ENCODE data around the gene FITM1. TPM values are rescaled to one million over a fixed set of nuclear protein-coding genes. Genes with fewer than 3 reads are reported as not detected.

The FITM1 gene
- polyA plus RNA-seq, 2 of the 4 experiments (the other 2 are of a cell fraction), result 0.06 TPM; not detected in 1

- 89% methylated on average over 20 of the region's 20 CpGs for WGBS (ENCODE audit: missing lambda C conversion rate)
- Histone ChIP-seq H3K4me1 (no peaks in the 10 kb centered on the region), H3K4me3 (no peak overlapping the region), H3K27ac (no peak overlapping the region), H3K4me2 (no peak overlapping the region), H3K9me3 (no peaks in the 10 kb centered on the region)
- CTCF ChIA-PET, result interaction anchor here (0.7 to 2.2 kb wide), 5 partner anchors 9 to 43 kb away, joined by 3 to 10 read pairs (median 3); partner anchors contain the start of gene IRF9
- POLR2A ChIA-PET, result interaction anchor here (1.6 kb wide), 1 partner anchor 12 kb away, joined by 4 read pairs; the partner anchor contains the start of gene IRF9
- DNase-seq (ENCODE audit: low read depth in 1 of 2, low spot score in 1 of 2) (no peak), FAIRE-seq (no peak), ATAC-seq (peak in 1 of 2 experiments; percentile 19; a peak in 2 of 6 replicates)
- TF ChIP-seq SMC3 (IDR thresholded peaks at IDR 0.05) (no peak), GATA3 (IDR thresholded peaks at IDR 0.05; ENCODE audit: borderline replicate concordance) (no peak), REST (IDR thresholded peaks at IDR 0.05) (no peak)
Measured at GRCh38 chr14:24172871-24173281, 42.4 kb downstream of the FITM1 start.

- Histone ChIP-seq H3K4me3 (no peak overlapping the region), H3K4me1 (no peaks in the 10 kb centered on the region), H3K27ac (no peak overlapping the region), H3K4me2 (no peak overlapping the region), H3K9me3 (no peaks in the 10 kb centered on the region)
- ChIA-PET CTCF (interaction anchor here (1.0 to 2.1 kb wide), 3 partner anchors 15 to 132 kb away, joined by 3 to 11 read pairs (median 4); partner anchors contain the start of gene IRF9), POLR2A (interaction anchor here (1.1 to 2.3 kb wide), 2 partner anchors 13 to 19 kb away, joined by 5 to 7 read pairs; partner anchors contain the start of genes IPO4 and TM9SF1)
- ATAC-seq (no peak; a peak in 1 of 6 replicates), DNase-seq (ENCODE audit: low read depth in 1 of 2, low spot score in 1 of 2) (no peak), FAIRE-seq (no peak)
- TF ChIP-seq EP300 (IDR thresholded peaks at IDR 0.05), result no peak
- TF ChIP-seq SREBF2 (IDR thresholded peaks at IDR 0.05), result no peak
- no peak for TF ChIP-seq CHD4 (IDR thresholded peaks at IDR 0.05; ENCODE audit: borderline replicate concordance)
- no peak for TF ChIP-seq MAFK (IDR thresholded peaks at IDR 0.05; ENCODE audit: partially characterized antibody)
- no peak for TF ChIP-seq HES2 (IDR thresholded peaks at IDR 0.05)
- no peak for TF ChIP-seq MYC (IDR thresholded peaks at IDR 0.05; ENCODE audit: borderline replicate concordance, low read length)
- no peak for TF ChIP-seq MAX (IDR thresholded peaks at IDR 0.05)
- TF ChIP-seq TP53 (CRISPR knock-in tag; IDR thresholded peaks at IDR 0.05), result no peak
- no peak for TF ChIP-seq ATOH8 (CRISPR knock-in tag; IDR thresholded peaks at IDR 0.05; ENCODE audit: low read depth)
- no peak for TF ChIP-seq HOXB13 (CRISPR knock-in tag; IDR thresholded peaks at IDR 0.05; ENCODE audit: low read depth)
- TF ChIP-seq HDAC2 (IDR thresholded peaks at IDR 0.05), result no peak
- no peak for TF ChIP-seq ELK1 (IDR thresholded peaks at IDR 0.05; ENCODE audit: low read depth, low read length)
- 87% methylated on average over 5 of the region's 5 CpGs for WGBS (ENCODE audit: missing lambda C conversion rate)
Measured at GRCh38 chr14:24176599-24176998, 46.1 kb downstream of the FITM1 start.

All from A549 (cell line).